Fibroblast of lung (primary cell): Measurements from ENCODE around the gene ATXN7L3.

Experiments used
- EZH2 ChIP-seq: IDR thresholded peaks from 2 replicates; pipeline ENCODE4 v1.5.1; 2012; ENCODE audit warnings: low read length, control low read depth, mild to moderate bottlenecking; ENCODE audit errors: missing control alignments
- TF ChIP-seq, protein P1 (sequence below), 2 donors: IDR thresholded peaks in 1 of 2; conservative IDR thresholded peaks in 1 of 2; 1 replicate in 1 of 2; 2 replicates in 1 of 2; pipeline ENCODE4 v1.5.1; 2011 to 2012; ENCODE audit warnings: low read length in 2 of 2, control low read depth in 1 of 2, inconsistent platforms in 1 of 2, low read depth in 1 of 2, mild to moderate bottlenecking in 1 of 2

DNA sequence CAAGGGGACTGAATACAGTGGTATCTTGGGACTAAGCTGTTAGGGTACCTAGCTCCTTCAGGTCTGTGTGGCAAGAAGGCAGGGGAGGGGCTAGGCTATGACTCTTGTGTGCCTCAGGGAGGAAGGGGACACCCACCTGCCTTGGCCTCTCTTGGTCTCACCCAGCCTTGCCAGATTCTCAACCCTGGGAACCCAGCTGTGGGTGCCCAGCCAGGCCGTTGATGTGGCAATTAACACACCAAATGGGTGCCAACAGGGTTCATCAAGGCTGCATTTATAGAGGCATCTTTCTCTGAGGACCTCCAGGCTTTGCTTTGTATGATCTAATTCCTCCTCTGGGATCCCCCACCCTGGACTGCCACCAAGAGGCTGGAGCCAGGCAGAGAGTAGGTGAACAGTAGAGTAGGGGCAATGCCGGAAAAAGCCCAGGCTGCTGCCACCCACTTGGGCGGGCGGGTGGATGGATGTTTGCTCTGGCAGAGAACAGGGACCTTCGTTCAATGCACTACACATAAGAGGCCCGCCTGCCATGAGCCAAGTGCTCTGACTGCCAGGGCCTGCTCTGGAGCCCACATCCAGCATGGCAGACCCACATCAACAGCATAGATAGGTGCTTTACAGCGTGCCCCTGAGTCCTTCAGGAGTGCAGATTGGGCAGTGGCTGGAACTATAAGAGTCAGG lies 32.4 kb downstream of the ATXN7L3 start:
- TF ChIP-seq, protein P1, sequence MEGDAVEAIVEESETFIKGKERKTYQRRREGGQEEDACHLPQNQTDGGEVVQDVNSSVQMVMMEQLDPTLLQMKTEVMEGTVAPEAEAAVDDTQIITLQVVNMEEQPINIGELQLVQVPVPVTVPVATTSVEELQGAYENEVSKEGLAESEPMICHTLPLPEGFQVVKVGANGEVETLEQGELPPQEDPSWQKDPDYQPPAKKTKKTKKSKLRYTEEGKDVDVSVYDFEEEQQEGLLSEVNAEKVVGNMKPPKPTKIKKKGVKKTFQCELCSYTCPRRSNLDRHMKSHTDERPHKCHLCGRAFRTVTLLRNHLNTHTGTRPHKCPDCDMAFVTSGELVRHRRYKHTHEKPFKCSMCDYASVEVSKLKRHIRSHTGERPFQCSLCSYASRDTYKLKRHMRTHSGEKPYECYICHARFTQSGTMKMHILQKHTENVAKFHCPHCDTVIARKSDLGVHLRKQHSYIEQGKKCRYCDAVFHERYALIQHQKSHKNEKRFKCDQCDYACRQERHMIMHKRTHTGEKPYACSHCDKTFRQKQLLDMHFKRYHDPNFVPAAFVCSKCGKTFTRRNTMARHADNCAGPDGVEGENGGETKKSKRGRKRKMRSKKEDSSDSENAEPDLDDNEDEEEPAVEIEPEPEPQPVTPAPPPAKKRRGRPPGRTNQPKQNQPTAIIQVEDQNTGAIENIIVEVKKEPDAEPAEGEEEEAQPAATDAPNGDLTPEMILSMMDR (conservative IDR thresholded peaks at IDR 0.05 in 1 of 2, IDR thresholded peaks at IDR 0.05 in 1 of 2; ENCODE audit: low read depth in 1 of 2, low read length in 2 of 2) = no peak
- no peak for TF ChIP-seq EZH2
